ENCODE data around the gene LRCOL1.

The LRCOL1 gene

DNA sequence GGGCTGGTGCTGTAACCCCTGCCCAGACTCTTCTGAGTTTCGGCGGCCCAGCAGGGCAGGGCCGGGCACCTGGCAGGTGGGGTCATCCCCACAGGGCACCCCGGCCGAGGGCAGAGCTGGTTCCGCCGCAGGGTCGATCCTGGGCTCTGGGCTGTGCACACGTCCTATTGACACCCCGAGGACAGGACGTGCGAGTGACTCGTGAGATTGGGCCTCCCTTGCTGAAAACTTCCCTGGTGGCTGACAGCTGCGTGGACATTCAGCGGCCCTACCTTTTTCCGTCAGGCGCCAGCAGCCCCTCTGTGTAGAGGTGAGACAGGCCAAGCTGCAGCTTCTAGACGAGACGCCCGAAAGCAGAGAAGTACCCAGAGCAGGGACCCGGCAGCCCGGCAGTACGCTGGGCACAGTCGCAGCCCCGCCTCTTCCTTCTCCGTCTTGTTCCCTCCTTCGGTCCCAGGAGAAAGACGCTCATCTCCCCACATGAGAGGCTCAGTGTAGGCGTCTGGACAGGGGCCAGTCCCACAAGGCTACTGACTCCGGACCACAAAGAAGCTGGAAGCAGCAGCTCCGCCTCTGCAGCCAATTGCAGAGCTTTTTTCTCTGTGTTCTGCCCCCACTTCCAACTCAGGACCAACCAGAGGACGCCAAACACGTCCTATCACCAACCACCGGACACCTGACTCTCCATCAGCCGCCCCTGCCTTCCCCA lies at the start of gene LRCOL1:
LRCOL1 (minus strand) TSS at position 532 of the 709 bp plus-strand sequence. CDS start 4,331 bp downstream, outside the sequence.
- no peak for DNase-seq

DNA sequence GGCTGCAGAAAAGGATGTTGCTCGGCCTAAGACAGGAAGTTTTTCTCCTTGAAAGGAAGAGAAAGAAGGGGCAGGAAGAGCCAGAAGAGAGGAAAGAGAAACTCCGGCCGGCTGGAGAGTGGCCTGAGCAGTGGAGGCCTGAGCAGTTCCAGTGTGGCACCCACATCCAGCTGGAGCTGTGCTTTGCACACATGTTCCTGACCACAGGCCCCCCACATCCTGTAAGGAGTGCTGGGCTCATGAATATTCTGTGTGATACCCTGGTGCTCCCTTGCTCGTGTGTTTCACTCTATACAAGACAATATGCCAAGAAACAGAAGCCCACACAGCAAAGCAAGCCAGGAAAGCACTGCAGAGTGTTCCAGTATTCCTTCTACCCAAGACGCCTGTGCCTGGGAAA lies 49.7 kb upstream of the LRCOL1 start:
- no peak for DNase-seq

DNA sequence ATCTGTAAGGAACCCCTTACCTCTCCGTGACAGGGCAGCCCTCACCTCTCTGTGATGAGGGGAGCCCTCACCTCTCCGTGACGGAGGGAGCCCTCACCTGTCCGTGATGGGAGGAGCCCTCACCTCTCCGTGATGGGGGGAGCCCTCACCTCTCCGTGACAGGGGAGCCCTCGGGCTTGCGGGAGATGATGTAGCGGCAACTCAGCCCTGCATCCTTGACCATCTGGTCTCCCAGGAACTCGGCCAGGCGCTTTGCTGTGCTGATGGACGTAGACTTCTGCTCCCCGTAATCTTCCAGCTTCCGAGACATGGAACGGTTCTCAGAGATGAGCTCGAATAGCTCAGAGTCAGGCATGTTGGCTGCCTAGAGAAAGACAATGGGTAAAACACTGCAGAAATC lies 48.8 kb upstream of the LRCOL1 start:
- DNase-seq, result no peak

DNA sequence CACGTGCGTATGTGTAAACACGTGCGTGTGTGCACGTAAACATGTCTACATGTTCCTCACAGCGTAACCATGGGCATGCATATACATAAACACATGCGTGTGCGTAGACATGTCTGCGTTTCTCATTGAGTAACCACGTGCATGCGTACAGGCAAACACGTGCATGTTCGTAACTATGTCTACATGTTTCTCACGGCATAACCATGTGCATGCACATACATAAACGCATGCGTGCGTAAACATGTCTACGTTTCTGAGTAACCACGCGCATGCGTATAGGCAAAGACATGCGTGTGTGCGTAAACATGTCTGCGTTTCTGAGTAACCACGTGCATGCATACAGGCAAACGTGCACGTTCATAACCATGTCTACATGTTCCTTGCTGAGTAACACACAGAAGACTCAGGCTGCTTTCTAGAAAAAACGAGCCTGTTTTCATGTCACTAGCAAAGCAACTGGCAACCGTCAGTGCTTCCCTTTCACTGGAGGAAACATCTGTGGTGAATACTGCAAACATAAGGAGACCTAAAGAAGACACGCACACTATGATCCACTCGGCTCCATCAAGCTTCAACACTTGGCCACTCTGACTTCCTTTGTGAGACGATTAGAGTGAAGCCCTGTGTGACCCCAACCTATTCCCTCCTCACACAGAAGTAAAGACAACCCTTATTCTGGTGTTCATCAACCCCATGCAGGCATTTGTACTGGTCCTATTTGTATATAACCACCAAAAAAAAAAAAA lies 47.9 kb upstream of the LRCOL1 start:
- no peak for DNase-seq

DNA sequence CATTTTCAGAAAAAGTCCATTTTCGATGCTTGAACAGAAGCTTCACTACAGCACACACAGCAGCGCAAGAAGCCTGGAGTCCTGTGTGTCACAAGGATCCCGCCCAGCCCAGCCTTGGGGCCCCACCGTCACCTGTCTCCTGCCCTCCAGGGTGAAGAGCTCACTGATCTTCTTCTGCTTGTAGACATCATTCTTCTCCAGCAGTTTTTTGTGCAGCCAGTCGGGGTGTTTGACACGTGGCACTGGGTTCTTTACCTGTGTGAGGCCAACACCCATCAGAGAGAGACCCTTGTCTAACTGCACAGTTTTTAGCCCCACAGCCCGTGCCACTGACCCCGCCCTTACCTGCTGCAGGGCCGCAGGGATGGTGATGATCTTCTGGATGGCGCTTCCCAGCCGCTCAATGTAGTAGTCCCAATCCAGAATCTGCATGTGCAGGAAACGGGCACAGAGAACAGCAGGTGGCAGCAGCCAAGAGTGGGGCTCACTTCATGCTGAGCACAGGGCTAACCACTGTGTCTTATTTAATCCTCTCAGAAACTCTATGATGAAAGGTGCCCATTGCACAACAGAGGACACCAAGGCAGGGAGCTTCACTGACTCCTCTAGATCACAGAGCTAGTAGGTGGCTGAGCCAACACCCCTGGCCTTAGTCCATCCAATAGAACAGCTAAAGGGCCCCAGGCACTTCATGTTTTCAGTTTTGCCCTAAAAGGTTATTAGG lies 46.8 kb upstream of the LRCOL1 start:
- DNase-seq, result no peak

DNA sequence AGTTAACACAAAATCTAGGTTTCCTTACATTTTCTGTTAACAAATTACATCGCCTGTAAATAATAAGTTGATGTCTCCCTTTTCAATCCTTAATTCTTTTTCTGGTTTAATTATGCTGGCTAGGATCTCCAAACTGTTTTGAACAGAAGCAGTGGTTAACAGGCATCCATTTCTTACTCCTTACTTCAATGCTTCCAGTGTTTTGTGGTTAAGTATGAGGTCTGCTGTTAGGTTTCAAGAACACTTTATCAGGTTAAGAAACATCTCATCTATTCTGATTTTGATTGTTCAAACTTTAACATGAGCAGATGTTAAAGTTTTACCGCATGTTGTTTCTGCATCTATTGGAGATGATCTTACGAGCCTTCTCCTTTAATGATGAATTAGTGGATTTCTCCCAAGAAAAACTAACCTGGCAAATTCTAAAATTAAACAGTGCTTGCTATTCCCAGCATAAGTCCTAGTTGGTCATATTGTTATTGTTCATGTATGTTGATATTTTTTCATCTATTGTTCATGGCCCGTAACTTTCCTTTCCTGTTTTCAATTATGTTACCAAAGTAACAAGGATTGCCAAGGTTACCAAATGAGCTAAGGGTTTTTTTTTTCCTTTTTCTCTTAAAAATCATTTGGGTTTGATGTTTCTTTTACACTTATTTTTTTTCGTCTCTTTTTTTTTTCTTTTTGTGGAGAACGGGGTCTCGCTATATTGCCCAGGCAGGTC lies 43.3 kb upstream of the LRCOL1 start:
- no peak for DNase-seq

DNA sequence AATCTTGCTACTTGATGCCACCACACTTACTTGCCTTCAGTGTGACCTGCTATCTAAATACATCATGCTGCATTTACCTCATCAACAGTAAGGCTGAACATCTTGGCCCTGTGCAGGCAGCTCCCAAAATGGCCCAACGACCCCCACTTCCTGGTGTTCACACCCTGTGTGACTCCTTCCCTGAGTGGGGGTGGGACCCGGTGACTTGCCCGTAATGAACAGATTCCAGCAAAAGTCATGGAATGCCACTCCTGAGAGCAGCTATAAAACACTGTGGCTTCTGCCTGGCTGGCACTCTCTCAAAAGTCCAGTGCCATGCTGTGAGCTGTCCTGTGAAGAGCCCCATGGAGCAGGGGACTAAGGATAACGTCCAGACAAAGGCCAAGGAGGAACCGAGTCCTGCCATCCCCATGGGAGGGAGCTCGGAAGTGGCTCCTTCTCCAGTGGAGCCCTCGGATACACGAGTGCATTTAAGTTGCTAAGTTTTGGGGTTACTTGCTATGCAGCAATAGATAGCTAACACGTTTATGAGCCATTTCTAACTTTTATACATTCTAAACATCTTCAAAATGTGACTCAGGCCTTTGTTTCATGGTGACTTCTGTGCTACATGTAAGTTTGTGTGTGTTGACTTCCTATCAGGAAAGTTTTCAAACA lies 41.2 kb upstream of the LRCOL1 start:
- DNase-seq, result no peak

DNA sequence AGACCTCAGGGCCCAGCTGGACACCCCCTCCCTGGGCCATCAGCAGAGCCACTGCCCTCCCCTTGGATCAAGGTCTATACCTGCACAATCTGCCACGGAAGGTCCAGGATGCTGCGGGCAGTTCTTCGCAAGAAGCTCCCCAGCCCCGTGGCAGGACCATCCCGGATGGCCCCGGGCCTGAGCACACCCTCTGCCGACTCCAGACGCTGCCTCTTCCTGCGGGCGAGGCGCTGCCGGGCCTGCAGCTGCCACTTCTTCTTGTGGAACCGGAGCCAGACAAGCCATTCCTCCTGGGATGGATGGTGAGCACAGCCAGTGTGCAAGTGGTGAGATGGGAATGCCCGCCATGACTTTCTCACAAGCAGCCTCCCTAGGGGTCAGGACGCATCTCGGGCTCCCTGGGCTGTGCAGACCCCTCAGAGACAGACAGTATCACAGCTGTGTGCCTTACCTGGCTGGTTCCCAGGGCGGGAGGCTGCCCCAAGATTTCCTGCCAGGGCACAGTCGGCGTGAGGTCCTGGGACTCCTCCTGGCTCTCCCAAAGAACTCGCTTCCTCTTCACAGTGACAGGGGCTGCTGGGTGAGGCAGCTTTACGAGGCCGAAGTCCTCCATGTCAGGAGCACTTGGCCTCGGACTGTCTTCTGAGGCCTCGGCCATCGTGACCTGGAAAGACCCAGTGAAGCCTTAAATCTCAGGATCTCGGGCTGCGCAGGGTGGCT lies 39.0 kb upstream of the LRCOL1 start:
- no peak for DNase-seq

DNA sequence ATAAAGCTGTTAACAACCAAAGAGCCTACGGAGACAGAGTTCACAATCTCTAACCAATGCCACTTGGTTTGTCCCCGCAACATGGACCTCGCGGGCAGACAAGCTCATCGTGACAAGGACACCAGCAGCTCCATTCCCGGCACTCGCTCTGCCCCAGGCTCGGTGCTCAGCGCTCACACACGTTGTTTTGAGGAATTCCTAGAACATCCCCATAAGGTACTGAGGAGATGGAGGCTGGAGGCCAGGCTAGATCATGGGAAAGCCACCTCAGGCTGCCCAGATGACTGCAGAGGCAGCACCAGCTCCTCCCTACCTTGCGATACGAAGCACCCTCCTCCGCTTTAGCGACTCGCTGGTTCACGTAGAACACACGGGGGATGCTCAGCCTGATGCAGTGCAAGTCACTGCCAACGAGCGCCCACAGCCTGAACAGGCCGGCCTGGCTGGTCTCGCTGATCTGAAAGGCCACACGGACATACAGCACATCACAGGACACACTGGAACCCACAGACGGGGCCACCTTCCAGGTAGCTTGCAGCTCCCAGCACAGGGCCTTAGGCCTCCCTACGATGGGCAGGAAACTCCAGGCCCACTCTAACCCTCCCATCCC lies 38.3 kb upstream of the LRCOL1 start:
- no peak for DNase-seq

DNA sequence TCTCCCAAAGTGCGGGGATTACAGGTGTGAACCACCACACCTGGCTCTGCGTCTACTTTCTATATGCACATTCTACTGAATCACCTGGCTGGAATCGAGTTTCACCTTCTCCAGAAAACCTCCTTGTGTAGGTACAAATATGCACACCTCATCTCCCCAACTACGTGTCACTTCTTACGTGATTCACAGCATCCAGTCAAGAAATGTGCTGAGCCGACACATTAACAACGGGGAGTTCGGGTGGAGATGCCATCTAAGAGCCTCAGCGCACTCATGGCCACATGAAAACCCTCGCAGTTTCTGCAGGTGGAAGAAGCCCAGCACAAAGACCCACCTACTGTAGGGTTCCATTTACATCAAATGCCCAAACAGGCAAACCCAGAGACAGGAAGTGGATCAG lies 37.5 kb upstream of the LRCOL1 start:
- DNase-seq, result no peak

DNA sequence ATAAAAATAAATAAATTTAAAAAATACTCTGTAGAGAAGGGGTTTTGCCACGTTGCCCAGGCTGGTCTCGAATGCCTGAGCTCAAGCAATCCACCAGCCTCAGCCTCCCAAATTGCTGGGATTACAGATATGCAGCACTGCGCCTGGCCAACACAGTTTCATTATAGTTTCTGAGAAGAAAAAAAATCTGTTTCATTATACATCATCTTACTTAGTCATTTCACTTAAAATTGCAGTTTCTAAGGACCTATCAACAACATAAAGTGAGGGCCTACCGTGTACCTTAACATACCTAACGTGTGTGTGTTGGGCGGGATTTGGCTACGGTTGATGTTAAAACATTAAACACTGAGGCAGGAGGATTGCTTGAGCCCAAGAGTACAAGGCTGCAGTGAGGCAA lies 36.5 kb upstream of the LRCOL1 start:
- DNase-seq, result no peak

DNA sequence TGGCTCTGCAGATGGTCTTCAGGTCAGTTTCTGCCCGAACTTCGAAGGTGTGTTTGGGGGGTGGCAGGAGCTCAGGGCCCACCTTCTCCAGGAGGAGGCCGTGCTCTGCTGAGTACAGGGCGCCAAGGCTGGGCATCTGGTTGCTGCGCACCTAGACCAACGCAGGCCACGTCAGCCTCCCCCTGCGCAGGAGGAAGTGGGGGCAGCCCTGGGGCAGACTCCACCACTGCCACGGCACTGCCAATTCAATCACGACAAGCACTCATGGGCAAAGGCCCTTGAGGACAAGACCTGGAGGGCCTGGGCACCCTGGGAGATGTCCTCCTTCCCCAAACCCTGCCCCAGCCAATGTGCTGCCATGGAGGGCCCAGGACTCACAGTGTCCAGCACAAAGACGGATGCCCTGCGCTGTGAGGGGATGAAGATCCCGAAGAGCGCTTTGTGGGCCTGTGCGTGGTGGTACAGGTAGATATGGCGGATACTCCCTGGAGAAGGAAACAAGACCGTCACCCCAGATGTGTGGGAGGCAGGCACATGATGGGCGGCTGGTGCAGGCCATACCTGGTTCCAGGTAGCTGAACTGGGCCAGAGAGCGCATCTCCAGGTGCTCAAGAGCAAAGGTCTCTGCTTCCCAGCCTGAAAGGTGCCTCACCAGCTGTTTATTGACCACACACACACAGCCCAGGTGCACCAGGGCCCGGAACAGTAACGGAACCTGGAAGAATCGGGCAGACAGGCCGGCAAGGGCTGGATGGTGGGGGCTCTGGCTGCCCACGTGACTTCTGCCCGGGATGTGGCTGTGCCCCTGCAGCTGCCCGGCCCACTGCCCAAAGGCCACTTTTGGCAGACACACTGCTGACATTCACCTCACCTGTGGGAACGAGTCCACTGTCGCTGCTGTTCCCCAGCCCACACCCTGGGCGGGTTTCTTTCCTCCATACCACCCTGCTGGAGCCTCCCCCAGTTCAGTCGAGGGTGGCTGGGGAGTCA lies 32.8 kb upstream of the LRCOL1 start:
- no peak for DNase-seq

DNA sequence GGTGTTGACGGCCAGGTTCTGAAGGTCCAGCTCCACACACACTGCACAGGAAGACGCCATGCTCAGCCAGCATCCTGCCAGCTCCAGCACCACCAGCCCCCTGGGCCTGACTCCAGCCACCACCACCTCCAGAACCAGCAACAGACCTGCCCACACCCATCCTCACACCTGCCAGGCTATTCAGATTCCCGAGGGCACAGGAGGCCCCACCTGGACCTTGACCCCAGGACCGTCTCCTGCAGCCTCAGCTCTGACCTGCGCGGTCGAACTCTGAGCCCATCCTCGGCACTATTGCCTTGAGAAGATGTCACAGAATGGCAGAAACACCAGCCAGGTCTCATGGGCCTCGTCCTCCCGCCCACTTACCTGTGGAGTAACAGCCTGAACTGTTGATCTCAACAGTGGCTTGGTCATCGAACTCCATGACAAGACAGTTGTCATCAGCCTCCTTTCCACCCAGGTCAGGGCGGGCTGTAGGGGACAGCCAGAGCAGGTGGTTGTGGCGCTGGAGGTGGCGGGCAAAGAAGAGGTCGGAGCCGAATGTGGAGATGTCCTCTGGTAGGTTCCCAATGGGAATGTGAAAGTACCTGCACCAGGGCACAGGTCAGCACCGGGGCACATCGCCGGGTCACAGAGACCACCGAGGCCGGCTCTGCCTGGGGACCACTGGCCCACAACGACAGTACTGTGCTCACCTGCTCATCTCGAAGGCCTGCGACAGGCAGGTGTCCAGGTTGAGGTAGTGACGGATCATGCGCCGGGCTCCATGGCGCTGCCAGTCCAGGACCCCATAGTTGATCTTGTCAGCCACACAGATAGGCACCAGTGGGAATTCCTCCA lies 31.6 kb upstream of the LRCOL1 start:
- no peak for DNase-seq

DNA sequence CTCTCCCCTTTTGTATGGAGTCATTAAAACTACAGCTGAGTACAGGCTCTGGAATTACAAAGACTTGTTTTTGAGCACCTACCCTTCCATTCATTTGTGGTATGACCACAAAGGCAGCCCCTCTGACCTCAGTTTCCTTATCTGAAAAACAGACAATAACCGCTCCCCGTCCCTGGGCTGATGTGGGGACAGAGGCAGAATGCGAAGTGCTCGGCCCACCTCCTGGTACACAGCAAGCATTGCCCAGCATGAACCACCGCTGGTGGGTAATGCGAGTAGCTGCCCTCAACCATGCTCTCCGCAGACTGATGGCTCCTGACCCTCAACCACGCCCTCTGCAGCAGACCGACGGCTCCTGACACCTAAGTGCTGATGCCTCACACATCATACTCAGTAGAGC lies 30.6 kb upstream of the LRCOL1 start:
- DNase-seq, result no peak

DNA sequence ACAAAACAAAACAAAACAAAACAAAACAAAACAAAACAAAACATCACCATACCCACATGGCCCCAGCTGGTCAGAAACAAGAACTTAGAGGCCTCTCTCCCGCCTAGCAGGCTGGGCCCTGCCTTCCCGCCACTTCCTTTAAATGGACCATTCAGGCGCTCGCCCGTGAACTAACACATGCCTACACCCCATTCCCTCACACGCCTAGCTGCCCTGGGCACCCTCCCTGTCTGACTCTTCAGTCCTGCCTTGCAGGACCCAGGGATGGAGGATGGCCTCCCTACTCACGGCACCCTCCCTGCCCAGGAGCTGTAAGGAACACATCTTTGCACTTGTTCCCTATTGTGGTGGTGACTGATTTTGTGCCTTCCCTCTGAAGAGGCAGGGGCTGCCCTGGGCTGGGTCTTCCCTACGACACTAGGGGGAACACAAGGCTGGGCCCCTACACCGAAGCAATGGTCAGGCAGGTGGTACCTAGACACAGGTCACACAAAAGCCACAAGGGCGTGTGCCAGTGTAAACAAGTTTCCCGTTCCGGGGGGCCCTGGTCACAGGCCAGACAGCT lies 29.7 kb upstream of the LRCOL1 start:
- no peak for DNase-seq

DNA sequence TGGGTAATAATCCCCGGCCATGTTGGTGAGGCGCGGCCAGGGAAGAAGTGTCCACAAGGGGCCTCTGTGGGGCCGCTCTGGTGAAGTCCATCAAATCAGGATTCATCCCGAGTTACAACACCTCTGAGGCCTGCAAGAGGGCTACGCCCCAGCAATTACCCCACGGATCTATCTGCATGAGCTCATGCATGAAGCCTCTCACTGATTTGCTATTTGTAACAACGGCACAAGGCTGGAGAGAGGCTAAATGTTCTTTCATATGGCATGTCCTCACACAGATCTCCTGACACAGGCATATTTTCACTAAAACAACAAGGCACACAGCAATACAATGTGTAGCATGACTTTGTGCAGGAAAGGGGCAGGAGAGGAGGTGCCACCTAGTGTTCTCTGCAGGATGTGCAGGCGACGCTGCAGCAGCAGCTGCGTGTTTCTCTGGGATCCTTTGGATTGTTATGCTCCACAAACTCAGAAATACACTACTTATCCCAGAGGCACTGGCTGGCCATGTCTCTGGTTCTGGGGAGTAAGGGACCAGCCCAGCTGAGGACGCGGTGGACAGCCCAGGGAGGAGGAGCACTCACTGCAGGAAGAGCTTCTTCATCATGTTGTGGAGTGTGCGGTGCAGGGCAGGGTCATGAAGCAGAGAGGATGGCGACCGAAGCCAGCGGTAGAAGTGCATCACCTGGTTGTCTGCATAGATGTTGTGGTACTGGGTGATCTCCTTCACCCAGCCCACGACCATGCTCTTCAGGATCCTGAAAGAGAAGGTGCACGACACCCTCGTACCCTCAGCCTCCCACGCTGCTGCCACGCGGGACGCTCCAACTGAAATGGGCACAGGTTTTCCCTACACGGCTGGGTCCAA lies 28.4 kb upstream of the LRCOL1 start:
- no peak for DNase-seq

DNA sequence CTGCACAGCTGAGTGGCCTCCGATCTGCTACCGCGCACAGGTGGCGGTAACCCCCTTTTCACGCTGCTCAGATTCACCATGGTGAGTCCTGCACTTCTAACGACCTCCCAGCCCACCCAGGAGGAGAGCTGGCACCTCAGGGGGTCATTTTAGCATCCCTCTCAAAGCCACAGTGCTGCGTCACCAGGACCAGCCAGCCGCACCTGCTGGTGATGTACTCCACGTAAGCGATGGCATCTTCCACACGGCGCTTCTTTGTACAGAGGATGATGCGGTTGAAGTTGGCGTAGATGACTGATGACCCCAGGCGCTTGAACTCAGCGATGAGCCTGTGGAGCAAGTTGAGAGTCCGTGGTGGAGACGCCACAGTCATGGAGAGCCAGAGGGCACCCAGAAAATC lies 27.4 kb upstream of the LRCOL1 start:
- no peak for DNase-seq
